GM06990 (cell line): Measurements from ENCODE around the gene HIGD1A.
A peak's percentile ranks its signal among the peaks of the same experiment; 100 is the strongest.

ENCODE experiments used
- DNase-seq: peaks from one replicate; pipeline ENCODE4 v3.0.0-alpha.2; 2011; ENCODE audit not compliant: insufficient read length; ENCODE audit errors: extremely low read depth
- H3K27me3 ChIP-seq: replicated peaks from 2 replicates; pipeline ENCODE4 v1.6.0; 2011; ENCODE audit warnings: low read length; ENCODE audit not compliant: control insufficient read depth, insufficient read depth
- H3K36me3 ChIP-seq: 2 replicates; pipeline ENCODE4 v1.5.1; 2011; ENCODE audit warnings: low read length; ENCODE audit not compliant: control insufficient read depth, insufficient read depth
- H3K4me3 ChIP-seq: replicated peaks from 2 replicates; pipeline ENCODE4 v1.5.1; 2011; ENCODE audit warnings: low read depth, mild to moderate bottlenecking, control low read depth, low read length
- TF ChIP-seq, protein P1 (sequence below): IDR thresholded peaks from 2 replicates; pipeline ENCODE4 v1.5.1; 2011; ENCODE audit warnings: low read length, control low read depth, mild to moderate bottlenecking, inconsistent platforms; ENCODE audit not compliant: insufficient read depth, poor library complexity, severe bottlenecking

HIGD1A gene

DNA sequence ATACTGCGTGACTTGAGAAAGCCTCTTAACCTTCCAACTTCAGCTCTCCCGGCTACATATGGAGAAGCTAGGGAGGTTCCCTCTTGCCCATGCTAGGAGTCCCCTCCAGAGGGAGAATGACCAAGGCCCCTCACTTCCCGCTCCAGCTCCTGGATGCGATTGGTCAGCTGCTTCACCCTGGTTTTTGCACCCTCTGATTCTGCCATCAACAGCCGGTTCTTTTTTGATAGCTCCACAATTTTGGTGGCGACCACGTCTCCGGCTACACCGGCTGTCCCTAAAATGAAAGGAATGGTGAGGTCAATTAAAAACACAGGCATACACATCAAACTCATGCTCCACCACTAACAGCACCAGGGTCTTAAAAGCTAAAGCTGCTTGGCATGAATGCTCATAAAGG is 51.8 kb downstream of the HIGD1A start:
- no peaks in the 10 kb centered on the region; the same call in 1 of the 2 replicates for H3K27me3 ChIP-seq
- H3K36me3 ChIP-seq: no peaks in the 10 kb centered on the region
- no peak for DNase-seq
- H3K4me3 ChIP-seq: no peak overlapping the region
- TF ChIP-seq, protein P1, sequence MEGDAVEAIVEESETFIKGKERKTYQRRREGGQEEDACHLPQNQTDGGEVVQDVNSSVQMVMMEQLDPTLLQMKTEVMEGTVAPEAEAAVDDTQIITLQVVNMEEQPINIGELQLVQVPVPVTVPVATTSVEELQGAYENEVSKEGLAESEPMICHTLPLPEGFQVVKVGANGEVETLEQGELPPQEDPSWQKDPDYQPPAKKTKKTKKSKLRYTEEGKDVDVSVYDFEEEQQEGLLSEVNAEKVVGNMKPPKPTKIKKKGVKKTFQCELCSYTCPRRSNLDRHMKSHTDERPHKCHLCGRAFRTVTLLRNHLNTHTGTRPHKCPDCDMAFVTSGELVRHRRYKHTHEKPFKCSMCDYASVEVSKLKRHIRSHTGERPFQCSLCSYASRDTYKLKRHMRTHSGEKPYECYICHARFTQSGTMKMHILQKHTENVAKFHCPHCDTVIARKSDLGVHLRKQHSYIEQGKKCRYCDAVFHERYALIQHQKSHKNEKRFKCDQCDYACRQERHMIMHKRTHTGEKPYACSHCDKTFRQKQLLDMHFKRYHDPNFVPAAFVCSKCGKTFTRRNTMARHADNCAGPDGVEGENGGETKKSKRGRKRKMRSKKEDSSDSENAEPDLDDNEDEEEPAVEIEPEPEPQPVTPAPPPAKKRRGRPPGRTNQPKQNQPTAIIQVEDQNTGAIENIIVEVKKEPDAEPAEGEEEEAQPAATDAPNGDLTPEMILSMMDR: no peak

DNA sequence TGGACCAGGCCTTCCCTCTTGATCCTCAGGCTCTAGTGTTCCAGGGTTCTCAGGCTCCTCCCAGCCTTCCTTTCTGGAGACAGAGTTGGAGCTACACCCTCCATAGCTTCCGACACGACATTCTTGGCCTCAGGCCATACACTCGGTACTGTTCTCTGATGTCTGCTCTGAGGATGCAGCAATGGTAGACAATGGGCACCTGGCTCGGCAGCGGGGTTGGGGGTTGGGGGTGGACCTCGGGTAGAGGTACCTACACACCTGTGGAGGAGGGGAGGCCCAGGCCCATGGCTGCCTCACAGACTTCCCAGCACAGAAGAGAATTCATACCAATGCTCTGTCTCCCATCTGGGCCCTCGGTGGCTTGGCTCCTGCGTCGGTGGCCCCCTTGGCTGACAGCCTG is 52.7 kb downstream of the HIGD1A start:
- TF ChIP-seq, protein P1: no peak
- no peak for DNase-seq
- Histone ChIP-seq H3K27me3 (no peaks in the 10 kb centered on the region; the same call in 1 of the 2 replicates), H3K4me3 (no peak overlapping the region), H3K36me3 (no peaks in the 10 kb centered on the region)

DNA sequence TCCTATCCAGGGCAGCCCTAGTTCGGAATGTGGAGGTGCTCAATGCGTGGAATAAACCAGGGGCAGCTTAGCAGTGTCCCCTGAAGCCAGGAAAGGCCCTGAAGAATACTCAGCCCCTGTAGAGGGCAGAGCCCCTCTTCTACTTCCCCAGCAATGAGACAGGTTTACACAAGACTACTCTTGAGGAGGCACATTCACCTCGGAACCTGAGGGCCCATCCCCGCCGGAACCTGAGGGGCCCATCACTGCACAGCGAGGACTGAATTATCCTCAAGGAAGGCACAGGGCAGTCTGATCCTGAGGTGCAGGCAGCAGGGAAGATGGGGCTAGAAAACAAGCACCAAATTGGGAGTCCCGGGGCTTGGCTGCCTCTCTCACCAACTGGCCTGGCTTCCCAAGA is 53.5 kb downstream of the HIGD1A start:
- no peak for DNase-seq
- TF ChIP-seq, protein P1: no peak
- Histone ChIP-seq H3K27me3 (no peaks in the 10 kb centered on the region), H3K36me3 (no peaks in the 10 kb centered on the region), H3K4me3 (no peak overlapping the region)

DNA sequence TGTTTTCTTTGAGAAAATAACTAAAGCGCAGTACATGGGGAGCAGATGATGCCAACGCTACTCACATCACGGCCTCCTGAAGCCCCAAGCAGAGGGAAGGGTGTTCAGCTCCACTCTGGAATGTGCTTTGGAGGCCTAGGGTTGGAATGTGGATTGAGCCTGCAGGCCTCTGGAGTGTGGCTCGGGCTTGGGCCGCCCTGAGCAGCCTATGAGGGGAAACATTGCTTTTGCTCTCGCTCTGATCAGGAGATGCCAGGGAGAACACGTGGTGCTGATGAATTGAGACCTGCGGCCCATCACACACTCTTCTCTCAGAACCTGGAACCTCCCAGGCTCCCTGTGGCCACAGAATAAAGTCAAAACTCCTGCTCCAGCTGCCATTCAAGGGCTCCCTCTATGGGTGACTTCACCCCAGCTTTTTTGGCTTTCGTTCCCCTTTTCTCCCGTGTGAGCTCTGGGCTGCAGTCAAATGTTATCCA is 54.5 kb downstream of the HIGD1A start:
- no peak for DNase-seq
- TF ChIP-seq, protein P1: peak; percentile 63
- no peaks in the 10 kb centered on the region for H3K27me3 ChIP-seq
- no peak overlapping the region for H3K4me3 ChIP-seq
- H3K36me3 ChIP-seq: no peaks in the 10 kb centered on the region

DNA sequence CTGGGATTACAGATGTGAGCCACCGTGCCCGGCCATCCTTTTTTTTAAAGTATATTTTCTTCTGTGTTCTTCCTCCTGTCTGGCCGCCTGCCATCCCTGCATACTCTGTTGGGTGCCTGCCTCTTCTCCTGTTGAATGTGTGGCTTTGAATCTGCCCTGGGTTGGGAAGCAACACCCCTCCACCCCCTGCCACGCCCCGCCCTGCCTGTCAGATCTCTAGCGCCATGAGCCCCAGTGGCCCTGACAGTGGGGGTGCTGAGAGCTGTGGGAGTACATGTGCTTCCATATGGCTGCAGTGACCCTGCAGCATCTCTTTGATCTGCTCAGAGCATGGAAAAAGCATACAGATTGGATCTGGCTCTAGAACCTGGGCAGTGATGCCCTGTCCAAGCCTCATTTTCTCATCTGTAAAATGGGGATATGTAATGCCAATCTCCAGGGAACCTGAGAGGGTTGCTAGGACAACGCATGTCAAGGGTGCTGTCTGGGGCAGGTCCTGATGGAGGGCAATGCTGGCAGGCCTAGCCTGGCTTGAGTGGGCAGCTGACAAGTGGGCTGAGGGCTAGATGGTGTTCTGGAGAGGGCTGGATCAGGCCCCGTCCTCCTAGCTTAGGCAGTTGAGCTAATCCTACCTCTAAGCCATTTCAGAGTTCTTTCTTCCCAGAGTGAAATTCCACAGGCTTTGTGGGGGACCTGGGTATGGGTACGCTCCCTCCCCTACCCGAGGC is 55.1 kb downstream of the HIGD1A start:
- Histone ChIP-seq H3K36me3 (no peaks in the 10 kb centered on the region), H3K4me3 (no peak overlapping the region), H3K27me3 (no peaks in the 10 kb centered on the region)
- DNase-seq: no peak
- TF ChIP-seq, protein P1: no peak
